ENCODE measurements around the gene SHC1. TPM values are rescaled to one million over a fixed set of nuclear protein-coding genes. Genes with fewer than 3 reads are reported as not detected.

Gene SHC1
- polyA plus RNA-seq, 1 of the 3 experiments (the other 2 are of a cell fraction) = 338 TPM

GRCh38 chr1:155011437-155012025, 41.0 kb upstream of the SHC1 start:
- H3K4me3 ChIP-seq (ENCODE audit: low read depth in 2 of 2, low read length in 1 of 2) = no peak overlapping the region
- H3K9me2 ChIP-seq = no peaks in the 10 kb centered on the region
- H3K4me2 ChIP-seq = no peak overlapping the region
- H3K79me2 ChIP-seq (ENCODE audit: insufficient read depth) = peaks cover 5% of the 10 kb centered on the region
- CTCF ChIA-PET = interaction anchor here (0.5 to 9.3 kb wide), 8 partner anchors 10 to 163 kb away, joined by 3 to 149 read pairs (median 3); partner anchors contain the start of gene ZBTB7B
- DNase-seq = no peak
- H2AFZ ChIP-seq (ENCODE audit: low read depth) = no peak overlapping the region
- H3K27ac ChIP-seq (ENCODE audit: low read depth in 2 of 2, low read length in 1 of 2) = no peak overlapping the region; a peak in 1 of 4 replicates
- whole genome bisulfite sequencing (ENCODE audit: low lambda C conversion rate) = 93% methylated on average over 3 of the region's 6 CpGs
- H3F3A ChIP-seq (replicated peaks; ENCODE audit: insufficient read depth) = no peaks in the 10 kb centered on the region
- H3K9me3 ChIP-seq = no peaks in the 10 kb centered on the region
- H3K36me3 ChIP-seq (replicated peaks in 1 of 2; ENCODE audit: control insufficient read depth in 1 of 2, insufficient read depth in 2 of 2, low read length in 1 of 2) = peaks cover 0 to 18% of the 10 kb centered on the region in 2 experiments
- no peak for TF ChIP-seq FOSL2 (IDR thresholded peaks at IDR 0.05; ENCODE audit: borderline replicate concordance, low read depth)
- TF ChIP-seq TCF12 (IDR thresholded peaks at IDR 0.05) = no peak
- no peak for TF ChIP-seq RAD21 (IDR thresholded peaks at IDR 0.05; ENCODE audit: low read length)
- no peak for TF ChIP-seq TAF1 (IDR thresholded peaks at IDR 0.05; ENCODE audit: borderline replicate concordance, low read depth, low read length)
- TF ChIP-seq ZBTB33 (IDR thresholded peaks at IDR 0.05; ENCODE audit: borderline replicate concordance, low read depth) = no peak
- TF ChIP-seq MEF2A (IDR thresholded peaks at IDR 0.05; ENCODE audit: borderline replicate concordance, low read depth) = no peak
- TF ChIP-seq MAX (IDR thresholded peaks at IDR 0.05; ENCODE audit: low read depth) = no peak
- H3K27me3 ChIP-seq (ENCODE audit: insufficient read depth) = no peaks in the 10 kb centered on the region
- peaks cover 3% of the 10 kb centered on the region; the same call in 1 of the 2 replicates for H4K20me1 ChIP-seq (ENCODE audit: insufficient read depth)
- POLR2A ChIA-PET = interaction anchor here (1.4 kb wide), 1 partner anchor 11 kb away, joined by 4 read pairs; no protein-coding TSS in a partner anchor
- peaks cover 0 to 10% of the 10 kb centered on the region in 2 experiments; a peak in 1 of 4 replicates for H3K4me1 ChIP-seq (ENCODE audit: control insufficient read depth in 1 of 2, insufficient read depth in 2 of 2, low read depth in 1 of 2, low read length in 1 of 2)
- no peak overlapping the region for H3K9ac ChIP-seq

GRCh38 chr1:155011004-155011416, 40.5 kb upstream of the SHC1 start:
- POLR2A ChIA-PET = interaction anchor here (1.4 kb wide), 1 partner anchor 11 kb away, joined by 4 read pairs; no protein-coding TSS in a partner anchor
- no peaks in the 10 kb centered on the region for H3K27me3 ChIP-seq (ENCODE audit: insufficient read depth)
- H3K9me2 ChIP-seq = no peaks in the 10 kb centered on the region
- peaks cover 0 to 12% of the 10 kb centered on the region in 2 experiments; a peak in 1 of 4 replicates for H3K4me1 ChIP-seq (ENCODE audit: control insufficient read depth in 1 of 2, insufficient read depth in 2 of 2, low read depth in 1 of 2, low read length in 1 of 2)
- H3K36me3 ChIP-seq (replicated peaks in 1 of 2; ENCODE audit: control insufficient read depth in 1 of 2, insufficient read depth in 2 of 2, low read length in 1 of 2) = peaks cover 0 to 17% of the 10 kb centered on the region in 2 experiments
- no peak overlapping the region for H3K4me3 ChIP-seq (ENCODE audit: low read depth in 2 of 2, low read length in 1 of 2)
- CTCF ChIA-PET = interaction anchor here (0.8 to 9.3 kb wide), 6 partner anchors 10 to 163 kb away, joined by 3 to 149 read pairs (median 4); partner anchors contain the start of genes ADAM15, PYGO2 and ZBTB7B
- H3K4me2 ChIP-seq = no peak overlapping the region
- no peak overlapping the region for H2AFZ ChIP-seq (ENCODE audit: low read depth)
- no peaks in the 10 kb centered on the region for H3K9me3 ChIP-seq
- H3F3A ChIP-seq (replicated peaks; ENCODE audit: insufficient read depth) = no peaks in the 10 kb centered on the region
- no peak overlapping the region for H3K9ac ChIP-seq
- peaks cover 3% of the 10 kb centered on the region; the same call in 1 of the 2 replicates for H4K20me1 ChIP-seq (ENCODE audit: insufficient read depth)
- peaks cover 5% of the 10 kb centered on the region for H3K79me2 ChIP-seq (ENCODE audit: insufficient read depth)
- DNase-seq = no peak
- 100% methylated on average over 4 of the region's 5 CpGs for WGBS (ENCODE audit: low lambda C conversion rate)
- H3K27ac ChIP-seq (ENCODE audit: low read depth in 2 of 2, low read length in 1 of 2) = no peak overlapping the region
- TF ChIP-seq SMC3 (IDR thresholded peaks at IDR 0.05; ENCODE audit: low read depth, low read length) = no peak
- TF ChIP-seq ZBTB33 (IDR thresholded peaks at IDR 0.05; ENCODE audit: borderline replicate concordance, low read depth) = no peak
- TF ChIP-seq GATA2 (CRISPR knock-in tag; IDR thresholded peaks at IDR 0.05) = no peak
- TF ChIP-seq USF1 (IDR thresholded peaks at IDR 0.05; ENCODE audit: borderline replicate concordance, low read depth) = no peak
- no peak for TF ChIP-seq RAD21 (IDR thresholded peaks at IDR 0.05; ENCODE audit: low read length)
- TF ChIP-seq RXRA (IDR thresholded peaks at IDR 0.05; ENCODE audit: borderline replicate concordance, low read depth) = no peak
- no peak for TF ChIP-seq CHD2 (IDR thresholded peaks at IDR 0.05; ENCODE audit: low read length, partially characterized antibody)
- TF ChIP-seq FOXM1 (IDR thresholded peaks at IDR 0.05; ENCODE audit: low read depth) = no peak
- no peak for TF ChIP-seq TEAD4 (IDR thresholded peaks at IDR 0.05; ENCODE audit: borderline replicate concordance, insufficient read depth)
- TF ChIP-seq SIN3A (IDR thresholded peaks at IDR 0.05; ENCODE audit: borderline replicate concordance, low read depth, low read length) = no peak
- no peak for TF ChIP-seq ELF1 (IDR thresholded peaks at IDR 0.05)

All from SK-N-SH (cell line).